Right lobe of liver (tissue), 4 donors: Measurements from ENCODE around the gene CHADL.
A peak's percentile ranks its signal among the peaks of the same experiment; 100 is the strongest.

Experiments
- POLR2A ChIP-seq: fragments of 450-650 bp; IDR thresholded peaks from one replicate; pipeline ENCODE4 v1.6.1; 2017; ENCODE audit warnings: antibody characterized with exemption, mild to moderate bottlenecking
- TF ChIP-seq, protein P1 (sequence below), 4 donors: fragments of 200-600 bp in 3 of 4; fragments of 450-650 bp in 1 of 4; IDR thresholded peaks; one replicate each; pipeline versions ENCODE4 v1.5.1 to v1.8.0; 2016 to 2022; ENCODE audit warnings: antibody characterized with exemption in 4 of 4, mild to moderate bottlenecking in 2 of 4
- donor health status: DM: no; HTN: no; CAD: no.
- donor health status: DM: no; HTN: no; CAD: no.
- donor health status: DM: no; HTN: yes; CAD: no.

- TF ChIP-seq, protein P1, sequence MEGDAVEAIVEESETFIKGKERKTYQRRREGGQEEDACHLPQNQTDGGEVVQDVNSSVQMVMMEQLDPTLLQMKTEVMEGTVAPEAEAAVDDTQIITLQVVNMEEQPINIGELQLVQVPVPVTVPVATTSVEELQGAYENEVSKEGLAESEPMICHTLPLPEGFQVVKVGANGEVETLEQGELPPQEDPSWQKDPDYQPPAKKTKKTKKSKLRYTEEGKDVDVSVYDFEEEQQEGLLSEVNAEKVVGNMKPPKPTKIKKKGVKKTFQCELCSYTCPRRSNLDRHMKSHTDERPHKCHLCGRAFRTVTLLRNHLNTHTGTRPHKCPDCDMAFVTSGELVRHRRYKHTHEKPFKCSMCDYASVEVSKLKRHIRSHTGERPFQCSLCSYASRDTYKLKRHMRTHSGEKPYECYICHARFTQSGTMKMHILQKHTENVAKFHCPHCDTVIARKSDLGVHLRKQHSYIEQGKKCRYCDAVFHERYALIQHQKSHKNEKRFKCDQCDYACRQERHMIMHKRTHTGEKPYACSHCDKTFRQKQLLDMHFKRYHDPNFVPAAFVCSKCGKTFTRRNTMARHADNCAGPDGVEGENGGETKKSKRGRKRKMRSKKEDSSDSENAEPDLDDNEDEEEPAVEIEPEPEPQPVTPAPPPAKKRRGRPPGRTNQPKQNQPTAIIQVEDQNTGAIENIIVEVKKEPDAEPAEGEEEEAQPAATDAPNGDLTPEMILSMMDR (IDR thresholded peaks at IDR 0.05): peak; percentile 73 to 89 (median 78)
- peak; percentile 35 for TF ChIP-seq POLR2A
Observed at GRCh38 chr22:41237707-41238569, 2.8 kb downstream of the CHADL start.
